ENCODE measurements around the gene MASP2.

MASP2 gene

GRCh38 chr1:11055676-11056075 is 8.6 kb upstream of the MASP2 start:
- peaks cover 27 to 29% of the 10 kb centered on the region in 2 experiments for H3K4me1 ChIP-seq (ENCODE audit: control insufficient read depth in 1 of 2, insufficient read depth in 1 of 2, low read depth in 1 of 2, low read length in 1 of 2)
- H3K4me3 ChIP-seq (ENCODE audit: low read depth in 1 of 2, low read length in 1 of 2), result no peak overlapping the region
- no peaks in the 10 kb centered on the region for H3K36me3 ChIP-seq
- H3K27ac ChIP-seq, result no peak overlapping the region
- TF ChIP-seq CTCF (IDR thresholded peaks at IDR 0.05), result no peak
- H3K9me3 ChIP-seq, result no peaks in the 10 kb centered on the region
- H3K27me3 ChIP-seq, result peaks cover 27% of the 10 kb centered on the region

- H3K36me3 ChIP-seq, result no peaks in the 10 kb centered on the region
- peaks cover 20 to 22% of the 10 kb centered on the region in 2 experiments for H3K4me1 ChIP-seq (ENCODE audit: control insufficient read depth in 1 of 2, insufficient read depth in 1 of 2, low read depth in 1 of 2, low read length in 1 of 2)
- peaks cover 27% of the 10 kb centered on the region for H3K27me3 ChIP-seq
- H3K4me3 ChIP-seq (ENCODE audit: low read depth in 1 of 2, low read length in 1 of 2), result no peak overlapping the region
- H3K27ac ChIP-seq, result no peak overlapping the region
- no peak for TF ChIP-seq CTCF (IDR thresholded peaks at IDR 0.05)
- H3K9me3 ChIP-seq, result no peaks in the 10 kb centered on the region
Measured at GRCh38 chr1:11054666-11055065, 7.6 kb upstream of the MASP2 start.

- no peaks in the 10 kb centered on the region for H3K36me3 ChIP-seq
- H3K9me3 ChIP-seq, result no peaks in the 10 kb centered on the region
- peaks cover 16 to 17% of the 10 kb centered on the region in 2 experiments for H3K4me1 ChIP-seq (ENCODE audit: control insufficient read depth in 1 of 2, insufficient read depth in 1 of 2, low read depth in 1 of 2, low read length in 1 of 2)
- H3K27me3 ChIP-seq, result peaks cover 23% of the 10 kb centered on the region
- no peak overlapping the region for H3K4me3 ChIP-seq (ENCODE audit: low read depth in 1 of 2, low read length in 1 of 2)
- TF ChIP-seq CTCF (IDR thresholded peaks at IDR 0.05), result no peak
- no peak overlapping the region for H3K27ac ChIP-seq
Measured at GRCh38 chr1:11054181-11054580, 7.1 kb upstream of the MASP2 start.

- no peak for TF ChIP-seq CTCF (IDR thresholded peaks at IDR 0.05)
- Histone ChIP-seq H3K4me3 (ENCODE audit: low read depth in 1 of 2, low read length in 1 of 2) (no peak overlapping the region), H3K36me3 (no peaks in the 10 kb centered on the region), H3K27ac (no peak overlapping the region), H3K4me1 (ENCODE audit: control insufficient read depth in 1 of 2, insufficient read depth in 1 of 2, low read depth in 1 of 2, low read length in 1 of 2) (peaks cover 11 to 15% of the 10 kb centered on the region in 2 experiments), H3K9me3 (no peaks in the 10 kb centered on the region), H3K27me3 (peaks cover 19% of the 10 kb centered on the region)
Measured at GRCh38 chr1:11053758-11054137, 6.7 kb upstream of the MASP2 start.

GRCh38 chr1:11052839-11053757 is 6.1 kb upstream of the MASP2 start:
- no peak for TF ChIP-seq CTCF (IDR thresholded peaks at IDR 0.05)
- peaks cover 18% of the 10 kb centered on the region for H3K27me3 ChIP-seq
- H3K27ac ChIP-seq, result no peak overlapping the region
- no peaks in the 10 kb centered on the region for H3K9me3 ChIP-seq
- peaks cover 11 to 15% of the 10 kb centered on the region in 2 experiments for H3K4me1 ChIP-seq (ENCODE audit: control insufficient read depth in 1 of 2, insufficient read depth in 1 of 2, low read depth in 1 of 2, low read length in 1 of 2)
- H3K36me3 ChIP-seq, result no peaks in the 10 kb centered on the region
- H3K4me3 ChIP-seq (ENCODE audit: low read depth in 1 of 2, low read length in 1 of 2), result no peak overlapping the region
